HG03457 (cell line): Measurements from ENCODE around the gene KCNK10.

ENCODE experiments used
- ATAC-seq: cut with Tn5 transposase; IDR thresholded peaks from one replicate; pipeline ENCODE4 v1.9.1; 2021; ENCODE audit warnings: moderate number of reproducible peaks; ENCODE audit not compliant: unreplicated experiment

Gene KCNK10

GRCh38 chr14:88137327-88137726 is 185.7 kb downstream of the KCNK10 start:
- no peak for ATAC-seq
